Rectal smooth muscle tissue (tissue), 1 donor: ENCODE measurements around the gene PARK7.
"Not testable (repeated sequence)": the region's sequence is repeated elsewhere in the genome, so short reads cannot be mapped to it uniquely, and the experiment has no call there.

Experiments
- H3K27ac ChIP-seq: one replicate; pipeline ENCODE4 v1.7.0; 2013; ENCODE audit warnings: low read depth, low read length, inconsistent platforms
- H3K27me3 ChIP-seq: one replicate; pipeline ENCODE4 v1.7.0; 2013; ENCODE audit warnings: low read length; ENCODE audit not compliant: control insufficient read depth, insufficient read depth
- H3K36me3 ChIP-seq: one replicate; pipeline ENCODE4 v1.7.0; 2013; ENCODE audit warnings: low read length; ENCODE audit not compliant: control insufficient read depth, insufficient read depth
- H3K4me1 ChIP-seq: one replicate; pipeline ENCODE4 v1.7.0; 2013; ENCODE audit warnings: low read length; ENCODE audit not compliant: control insufficient read depth, insufficient read depth
- H3K4me3 ChIP-seq: one replicate; pipeline ENCODE4 v1.7.0; 2013; ENCODE audit warnings: low read length
- H3K9ac ChIP-seq: one replicate; pipeline ENCODE4 v1.7.0; 2013; ENCODE audit warnings: low read length

PARK7 gene

GRCh38 chr1:7953850-7954609, 7.5 kb upstream of the PARK7 start:
- H3K36me3 ChIP-seq, result no peaks in the 10 kb centered on the region
- H3K9ac ChIP-seq, result peak overlapping the region; percentile 85
- peaks cover 2% of the 10 kb centered on the region for H3K4me1 ChIP-seq
- H3K27ac ChIP-seq, result peak overlapping the region; percentile 93
- H3K27me3 ChIP-seq, result no peaks in the 10 kb centered on the region
- H3K4me3 ChIP-seq, result peak overlapping the region; percentile 66

GRCh38 chr1:7954683-7955082, 6.8 kb upstream of the PARK7 start:
- H3K4me1 ChIP-seq, result peaks cover 2% of the 10 kb centered on the region
- H3K4me3 ChIP-seq, result peak overlapping the region; percentile 66
- H3K36me3 ChIP-seq, result no peaks in the 10 kb centered on the region
- no peaks in the 10 kb centered on the region for H3K27me3 ChIP-seq
- H3K9ac ChIP-seq, result peak overlapping the region; percentile 85
- peak overlapping the region; percentile 93 for H3K27ac ChIP-seq

- no peak overlapping the region for H3K4me3 ChIP-seq
- peaks cover 2% of the 10 kb centered on the region for H3K4me1 ChIP-seq
- no peak overlapping the region for H3K9ac ChIP-seq
- H3K27me3 ChIP-seq, result no peaks in the 10 kb centered on the region
- no peaks in the 10 kb centered on the region for H3K36me3 ChIP-seq
- H3K27ac ChIP-seq, result no peak overlapping the region
These were observed 5.1 kb upstream of the PARK7 start for GRCh38 chr1:7956218-7957032.

GRCh38 chr1:7960165-7960564, 1.3 kb upstream of the PARK7 start:
- H3K9ac ChIP-seq, result no peak overlapping the region
- H3K4me3 ChIP-seq, result no peak overlapping the region
- H3K4me1 ChIP-seq, result peaks cover 8% of the 10 kb centered on the region
- no peak overlapping the region for H3K27ac ChIP-seq
- no peaks in the 10 kb centered on the region for H3K36me3 ChIP-seq
- H3K27me3 ChIP-seq, result no peaks in the 10 kb centered on the region

GRCh38 chr1:7960867-7961215, 670 bp upstream of the PARK7 start:
- Histone ChIP-seq H3K4me1 (peaks cover 8% of the 10 kb centered on the region), H3K27ac (peak overlapping the region; percentile 84)

GRCh38 chr1:7962014-7962335, 464 bp downstream of the PARK7 start:
- H3K27me3 ChIP-seq, result no peaks in the 10 kb centered on the region
- H3K36me3 ChIP-seq, result peaks cover 6% of the 10 kb centered on the region
- peak overlapping the region; percentile 80 for H3K9ac ChIP-seq
- peak overlapping the region; percentile 96 for H3K27ac ChIP-seq
- H3K4me3 ChIP-seq, result peak overlapping the region; percentile 92
- peaks cover 8% of the 10 kb centered on the region for H3K4me1 ChIP-seq

More at GRCh38 chr1:7960867-7961215, 670 bp upstream of the PARK7 start:
- no peaks in the 10 kb centered on the region for H3K27me3 ChIP-seq
- peaks cover 3% of the 10 kb centered on the region for H3K36me3 ChIP-seq
- H3K9ac ChIP-seq, result peak overlapping the region; percentile 89
- peak overlapping the region; percentile 93 for H3K4me3 ChIP-seq

- Histone ChIP-seq H3K27me3 (no peaks in the 10 kb centered on the region), H3K4me1 (peaks cover 8% of the 10 kb centered on the region), H3K9ac (no peak overlapping the region), H3K27ac (no peak overlapping the region), H3K4me3 (peak overlapping the region; percentile 92), H3K36me3 (peaks cover 6% of the 10 kb centered on the region)
These were observed 1.3 kb downstream of the PARK7 start for GRCh38 chr1:7962636-7963377.

- not testable (repeated sequence) for H3K4me1 ChIP-seq, H3K36me3 ChIP-seq, H3K27ac ChIP-seq, H3K4me3 ChIP-seq, H3K27me3 ChIP-seq, H3K9ac ChIP-seq
These were observed 1.8 kb downstream of the PARK7 start for GRCh38 chr1:7963378-7963730.

GRCh38 chr1:7963841-7964240, 2.3 kb downstream of the PARK7 start:
- H3K4me1 ChIP-seq, H3K27ac ChIP-seq, H3K36me3 ChIP-seq, H3K4me3 ChIP-seq, H3K27me3 ChIP-seq, H3K9ac ChIP-seq: not testable (repeated sequence)

GRCh38 chr1:7964476-7964875, 3.0 kb downstream of the PARK7 start:
- Histone ChIP-seq H3K27ac (no peak overlapping the region), H3K27me3 (no peaks in the 10 kb centered on the region), H3K36me3 (peaks cover 10% of the 10 kb centered on the region), H3K4me1 (peaks cover 8% of the 10 kb centered on the region), H3K4me3 (no peak overlapping the region), H3K9ac (no peak overlapping the region)

- Histone ChIP-seq H3K36me3 (peaks cover 18% of the 10 kb centered on the region), H3K27me3 (no peaks in the 10 kb centered on the region), H3K4me1 (peaks cover 6% of the 10 kb centered on the region), H3K4me3 (no peak overlapping the region), H3K9ac (no peak overlapping the region), H3K27ac (no peak overlapping the region)
These were observed 5.7 kb downstream of the PARK7 start for GRCh38 chr1:7967196-7967595.

GRCh38 chr1:7967651-7968050, 6.1 kb downstream of the PARK7 start:
- H3K4me3 ChIP-seq, result no peak overlapping the region
- H3K9ac ChIP-seq, result no peak overlapping the region
- H3K27ac ChIP-seq, result no peak overlapping the region
- H3K4me1 ChIP-seq, result peaks cover 3% of the 10 kb centered on the region
- no peaks in the 10 kb centered on the region for H3K27me3 ChIP-seq
- H3K36me3 ChIP-seq, result peaks cover 20% of the 10 kb centered on the region
